ENCODE measurements around the gene USP54.

The USP54 gene

DNA sequence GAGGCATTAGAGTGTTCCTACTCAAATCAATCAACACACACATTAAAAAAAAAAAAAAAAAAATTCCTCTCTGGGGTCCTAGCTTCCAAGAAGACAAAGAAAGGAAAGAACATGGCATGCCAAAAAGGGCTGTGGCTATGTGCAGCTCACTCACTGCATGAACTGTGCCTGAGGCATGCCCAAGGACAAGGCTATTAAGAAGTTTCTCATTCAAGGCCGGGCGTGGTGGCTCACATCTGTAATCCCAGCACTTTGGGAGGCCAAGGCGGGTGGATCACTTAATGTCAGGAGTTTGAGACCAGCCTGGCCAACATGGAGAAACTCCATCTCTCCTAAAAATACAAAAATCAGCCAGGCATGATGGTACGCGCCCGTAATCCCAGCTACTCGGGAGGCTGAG, 53.4 kb downstream of the USP54 start:
- FAIRE-seq = no peak
- no peak for DNase-seq (ENCODE audit: insufficient read length, low spot score)

DNA sequence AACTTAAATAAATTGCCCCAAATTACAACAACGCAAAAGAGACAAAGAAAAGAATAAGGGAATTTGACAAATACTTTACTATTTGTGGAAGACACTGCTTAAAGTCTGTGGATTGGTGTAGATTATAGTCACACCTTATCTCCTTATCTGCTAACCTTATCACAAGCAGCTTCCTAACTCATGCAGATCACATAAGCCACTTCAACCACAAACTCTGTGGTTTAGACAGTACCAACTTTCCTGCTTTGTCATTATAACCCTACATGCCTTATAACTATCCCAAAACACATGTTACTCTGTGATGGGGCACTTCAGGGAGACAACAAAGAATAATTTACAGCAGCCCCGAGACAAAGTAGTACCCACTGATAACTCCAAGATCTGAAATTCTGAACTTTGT, 53.9 kb downstream of the USP54 start:
- FAIRE-seq (no peak), DNase-seq (ENCODE audit: insufficient read length, low spot score) (no peak)

DNA sequence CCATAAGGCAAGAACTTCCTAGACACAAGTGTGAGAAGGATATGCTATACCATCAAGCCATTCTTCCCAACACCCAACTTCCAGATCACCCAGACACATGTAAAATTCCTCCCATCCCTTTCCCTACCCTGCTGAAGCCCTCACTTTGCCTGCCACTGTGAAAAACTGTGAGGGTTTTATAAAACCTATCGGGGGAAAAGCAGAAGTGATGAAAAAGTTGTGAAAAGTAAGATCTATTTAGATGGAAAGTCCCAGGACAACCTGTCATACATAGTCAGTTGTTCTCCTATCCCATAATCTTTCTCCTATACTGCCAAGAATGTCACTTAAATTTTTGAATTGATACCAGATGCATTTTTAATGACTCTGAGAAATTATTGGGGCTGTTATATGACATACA, 56.3 kb downstream of the USP54 start:
- FAIRE-seq (no peak), DNase-seq (ENCODE audit: insufficient read length, low spot score) (no peak)

DNA sequence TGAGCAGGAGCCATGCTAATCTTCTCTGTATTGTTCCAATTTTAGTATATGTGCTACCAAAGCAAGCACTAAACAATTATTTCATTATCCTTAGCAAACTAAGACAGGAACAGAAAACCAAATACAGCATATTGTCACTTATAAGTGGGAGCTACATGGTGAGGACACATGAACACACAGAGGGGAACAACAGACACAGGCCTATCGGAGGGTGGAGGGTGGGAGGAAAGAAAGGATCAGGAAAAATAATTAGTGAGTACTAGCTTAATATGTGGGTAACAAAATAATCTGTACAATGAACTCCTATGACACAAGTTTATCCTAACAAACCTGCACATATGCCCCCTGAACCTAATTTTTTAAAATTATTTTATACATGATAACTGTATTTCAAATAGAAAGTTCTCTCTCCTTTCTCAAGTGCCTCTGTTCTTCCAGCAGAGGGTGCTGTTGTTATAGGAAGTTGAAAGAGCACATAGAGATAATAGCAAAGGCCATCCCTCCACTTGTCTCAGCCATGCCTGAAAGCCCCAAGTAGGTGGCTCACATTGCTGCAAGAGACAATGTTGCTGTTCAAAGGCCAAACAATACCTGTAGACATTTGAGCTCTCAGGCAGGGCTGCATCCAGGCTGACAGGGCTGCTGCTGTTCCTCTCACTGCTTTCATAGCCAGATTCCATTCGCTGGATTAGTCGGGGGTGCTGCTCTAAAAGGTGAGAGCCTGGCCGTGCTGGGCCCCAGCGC, 61.9 kb downstream of the USP54 start:
- no peak for FAIRE-seq
- DNase-seq (ENCODE audit: insufficient read length, low spot score) = peak; percentile 82

DNA sequence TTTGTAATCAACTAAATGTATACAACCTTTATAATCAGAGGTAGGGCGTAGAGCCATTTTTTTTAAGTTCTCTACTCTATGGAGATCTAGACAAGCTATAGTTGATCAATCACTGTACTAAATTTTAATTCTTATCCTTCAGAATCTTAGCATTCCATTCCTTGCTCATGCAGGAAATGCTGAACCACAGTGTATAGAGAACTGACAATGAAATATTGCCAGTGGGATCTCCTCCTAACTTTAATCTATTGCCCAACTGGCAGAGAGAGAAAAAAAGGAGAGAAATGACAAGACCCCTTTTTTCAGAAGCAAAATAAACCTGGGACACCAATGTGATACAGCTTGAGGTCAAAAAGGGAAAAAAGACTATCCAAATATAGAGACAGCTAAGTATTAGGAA, 68.9 kb downstream of the USP54 start:
- no peak for FAIRE-seq
- DNase-seq (ENCODE audit: insufficient read length, low spot score) = no peak

DNA sequence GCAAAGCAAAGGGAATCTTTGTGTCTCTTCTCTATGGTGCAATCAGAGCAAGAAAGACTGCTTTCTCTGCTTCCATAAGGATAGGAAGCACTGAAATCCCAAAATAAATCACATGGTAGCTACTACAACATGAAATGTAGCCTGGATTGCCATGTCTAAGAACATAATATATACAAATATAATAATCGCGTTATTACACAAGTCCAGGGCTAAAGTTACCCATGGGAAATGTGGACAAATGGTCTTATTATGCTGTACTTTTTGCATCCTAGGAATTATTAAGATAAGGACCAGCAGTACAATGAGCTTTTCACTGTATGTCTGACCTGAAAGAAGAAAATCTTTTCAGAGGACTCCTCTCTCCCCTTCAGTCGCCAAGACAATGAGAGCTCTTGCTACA, 71.8 kb downstream of the USP54 start:
- FAIRE-seq (no peak), DNase-seq (ENCODE audit: insufficient read length, low spot score) (no peak)

DNA sequence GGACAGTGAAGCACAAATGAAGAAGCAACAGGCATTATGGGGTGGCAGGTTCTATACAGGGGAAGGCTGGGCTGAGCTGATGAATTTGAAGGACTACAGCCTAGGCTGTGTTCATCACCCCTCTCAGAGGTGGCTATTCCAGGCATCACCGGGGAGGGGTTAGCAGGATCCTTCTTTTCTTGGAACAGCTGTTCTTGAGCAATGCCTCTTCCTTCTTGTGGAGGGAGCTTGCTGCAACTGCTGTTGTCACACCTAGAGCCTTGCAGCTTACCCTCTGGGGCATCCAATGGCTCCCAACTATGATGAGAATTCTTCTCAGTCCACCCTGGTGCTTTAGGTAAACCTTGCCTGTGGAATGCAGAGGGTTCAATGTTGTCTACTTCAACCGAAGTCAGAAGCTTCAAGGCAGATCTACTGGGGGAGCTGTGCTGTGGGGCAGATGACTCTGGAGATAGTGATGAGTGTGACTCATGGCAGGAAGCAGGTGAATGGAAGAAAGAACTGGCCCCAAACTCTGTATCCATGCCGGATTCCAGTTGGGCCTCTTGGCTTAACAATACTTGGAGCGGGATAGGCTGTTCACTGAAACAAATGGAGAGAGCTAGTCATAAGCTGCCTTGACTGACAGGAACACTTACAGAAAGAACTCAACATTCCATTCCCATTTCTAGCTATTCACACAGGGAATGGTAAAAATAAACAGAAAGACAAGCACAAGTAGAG, 73.8 kb downstream of the USP54 start:
- no peak for FAIRE-seq
- DNase-seq (ENCODE audit: insufficient read length, low spot score) = no peak

DNA sequence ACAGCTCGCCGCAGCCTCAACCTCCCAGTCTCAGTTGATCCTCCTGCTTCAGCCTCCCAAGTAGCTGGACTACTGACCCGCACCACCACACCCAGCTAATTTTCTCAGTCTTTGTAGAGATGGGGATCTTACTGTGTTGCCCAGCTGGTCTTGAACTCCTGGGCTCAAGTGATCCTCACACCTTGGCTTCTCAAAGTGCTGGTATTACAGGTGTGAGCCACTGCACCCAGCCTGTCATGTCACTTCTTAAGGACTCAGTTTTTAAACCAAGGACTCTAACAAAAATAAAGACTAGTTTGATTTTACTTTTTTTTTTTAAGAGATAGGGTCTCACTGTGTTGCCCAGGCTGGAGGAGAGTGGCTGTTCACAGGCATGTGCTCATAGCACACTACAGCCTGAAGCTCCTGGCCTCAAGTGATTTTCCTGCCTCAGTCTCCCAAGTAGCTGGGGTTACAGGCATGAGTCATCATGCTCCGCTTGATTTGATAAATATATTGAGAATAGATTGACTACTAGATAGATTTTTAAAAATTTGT, 78.9 kb downstream of the USP54 start:
- DNase-seq (ENCODE audit: insufficient read length, low spot score) (no peak), FAIRE-seq (no peak)

DNA sequence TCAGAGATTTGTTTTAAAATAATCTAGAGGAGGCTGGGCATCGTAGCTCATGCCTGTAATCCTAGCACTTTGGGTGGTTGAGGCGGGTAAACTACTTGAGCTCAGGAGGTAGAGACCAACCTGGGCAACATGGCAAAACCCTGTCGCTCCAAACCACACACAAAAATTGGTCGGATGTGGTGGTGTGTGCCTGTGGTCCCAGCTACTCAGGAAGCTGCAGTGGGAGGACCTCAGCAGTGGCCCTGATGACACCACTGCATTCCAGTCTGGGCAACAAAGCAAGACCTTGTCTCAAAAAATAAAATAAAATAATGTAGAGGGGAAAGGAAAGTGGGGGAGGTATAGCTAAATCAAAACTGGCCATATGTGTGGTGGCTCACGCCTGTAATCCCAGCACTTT, 81.4 kb downstream of the USP54 start:
- no peak for FAIRE-seq

DNA sequence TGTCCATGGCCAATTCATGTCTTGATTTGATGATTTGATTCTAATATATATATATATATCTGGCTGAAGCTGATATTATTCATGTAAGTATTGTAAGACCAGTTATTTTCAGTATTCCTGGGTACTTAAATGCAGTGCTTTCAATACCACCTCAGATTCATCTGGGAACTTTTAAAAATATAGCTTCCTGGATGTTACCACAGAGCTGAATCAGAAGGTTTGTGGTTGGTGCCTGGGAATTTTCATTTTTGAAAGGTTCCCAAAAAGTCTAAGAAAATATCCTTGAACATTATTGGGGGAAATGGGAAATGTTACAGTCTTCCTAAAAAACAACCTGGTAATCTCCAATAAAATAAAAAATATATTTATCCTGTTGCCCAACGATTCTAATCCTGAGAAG, 84.7 kb downstream of the USP54 start:
- FAIRE-seq (no peak), DNase-seq (ENCODE audit: insufficient read length, low spot score) (no peak)

More for the DNA sequence above, 81.4 kb downstream of the USP54 start:
- DNase-seq (ENCODE audit: insufficient read length, low spot score) = no peak

DNA sequence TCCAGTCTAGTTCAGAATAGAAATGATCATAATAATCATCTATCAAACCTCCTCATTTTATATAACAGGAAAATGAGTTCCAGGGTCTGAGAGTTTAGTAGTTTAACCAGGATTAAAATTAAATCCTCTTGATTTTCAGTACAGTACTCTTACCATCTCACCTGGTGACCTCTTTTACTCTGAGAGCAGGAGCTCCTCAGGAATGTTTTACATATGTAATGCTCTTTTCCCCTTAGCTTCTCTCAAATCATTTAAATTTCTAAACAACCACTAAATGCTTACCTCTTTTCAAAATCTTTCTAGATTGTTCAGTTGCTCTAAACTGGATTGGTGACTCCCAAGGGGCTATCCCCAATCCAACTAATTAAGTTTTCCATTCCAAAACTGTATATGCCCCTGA, 85.1 kb downstream of the USP54 start:
- DNase-seq (ENCODE audit: insufficient read length, low spot score) (no peak), FAIRE-seq (no peak)

DNA sequence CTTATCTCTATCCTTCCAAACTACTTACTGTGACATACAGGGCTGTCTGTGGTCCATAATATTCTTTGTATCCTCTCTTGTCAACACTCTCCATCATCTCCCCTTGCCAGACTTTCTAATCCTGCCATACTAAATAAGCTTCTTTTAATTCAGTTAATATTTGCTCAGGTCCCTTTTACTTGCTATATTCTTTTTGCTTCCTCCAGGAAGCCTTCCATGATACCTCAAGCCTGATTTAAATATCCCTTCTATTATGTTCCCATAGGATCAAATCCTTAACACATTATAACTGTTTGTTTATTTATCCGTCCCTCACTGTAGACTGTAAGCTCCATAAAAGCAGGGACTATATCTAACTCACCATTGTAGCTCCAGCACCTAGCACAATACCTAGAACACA, 88.1 kb downstream of the USP54 start:
- no peak for FAIRE-seq
- no peak for DNase-seq (ENCODE audit: insufficient read length, low spot score)

DNA sequence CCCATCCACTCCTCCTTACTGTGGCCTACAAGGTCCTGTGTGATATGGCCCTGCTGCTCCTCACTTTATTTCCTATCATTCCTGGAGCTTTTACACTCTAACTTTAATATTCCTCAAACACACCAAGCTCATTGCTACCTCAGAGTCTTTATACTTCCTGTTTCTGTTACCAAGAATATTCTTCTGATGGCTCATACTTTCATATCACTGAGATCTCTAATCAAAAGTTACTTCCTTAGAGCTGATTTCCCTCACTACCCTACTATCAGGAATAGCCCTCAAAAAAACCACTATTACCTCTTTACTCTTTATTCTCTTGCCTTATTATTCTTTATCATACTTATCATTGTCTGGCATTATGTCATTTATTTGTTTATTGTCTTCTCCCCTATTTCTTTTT, 89.5 kb downstream of the USP54 start:
- DNase-seq (ENCODE audit: insufficient read length, low spot score) (no peak), FAIRE-seq (no peak)

DNA sequence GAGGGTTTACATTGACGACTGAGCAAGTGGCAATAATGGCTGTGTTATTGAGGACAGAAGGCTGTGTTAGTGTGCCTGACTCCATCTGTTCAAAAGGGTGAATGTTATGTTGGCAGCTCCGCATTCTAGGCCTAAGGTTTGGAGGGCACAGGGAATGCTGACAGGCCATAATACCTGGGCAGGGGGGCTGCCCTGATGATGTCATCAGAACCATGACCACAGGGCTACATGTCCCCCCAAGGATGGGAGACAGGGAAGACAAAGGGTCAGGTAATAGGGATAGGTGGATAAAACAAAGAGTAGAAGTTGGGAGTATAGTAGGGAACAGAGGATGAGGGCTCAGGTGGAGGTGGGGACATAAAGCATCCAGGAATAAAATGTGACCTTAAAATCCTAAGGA, 93.5 kb downstream of the USP54 start:
- DNase-seq (ENCODE audit: insufficient read length, low spot score) (no peak), FAIRE-seq (no peak)

DNA sequence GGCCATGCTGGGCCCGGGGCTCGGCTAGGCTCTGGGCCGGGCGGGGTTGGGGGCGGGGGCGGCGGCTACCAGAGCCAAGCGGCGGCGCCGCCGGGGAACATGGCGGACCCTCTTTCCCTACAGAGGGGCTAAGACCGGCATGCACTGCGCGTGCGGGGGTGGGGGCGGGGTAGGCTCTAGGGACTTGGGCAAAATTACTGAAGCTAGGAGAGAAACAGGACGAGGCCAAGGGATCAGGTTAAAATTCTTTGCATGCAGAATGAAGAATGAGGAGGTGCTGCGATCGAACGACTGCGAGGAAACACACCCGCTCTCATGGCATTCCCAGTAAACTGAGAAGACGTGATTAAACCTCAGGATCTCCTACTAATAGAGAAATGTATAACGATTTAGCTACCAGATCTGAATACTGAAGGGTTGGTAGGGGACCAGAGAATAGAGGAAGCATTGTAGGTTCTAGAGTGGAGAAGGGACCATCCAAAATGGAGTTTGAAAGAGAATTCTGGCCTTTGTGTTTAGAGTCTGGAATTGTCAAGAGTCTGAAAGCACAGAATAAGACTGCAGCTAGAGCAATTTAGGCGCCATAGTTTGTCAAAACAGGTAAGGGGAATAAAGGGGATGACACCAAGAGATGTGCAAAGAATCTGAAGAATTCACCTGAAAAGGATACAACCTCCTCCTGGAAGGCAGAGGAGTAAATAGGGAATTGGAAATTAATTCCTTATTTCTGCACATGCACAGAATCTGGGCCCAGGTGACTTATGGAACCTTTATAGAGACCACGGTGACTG, 95.1 kb downstream of the USP54 start, which contains the start of gene PPP3CB:
PPP3CB (minus strand) TSS at position 141 of the 791 bp plus-strand sequence; CDS start at position 6, 135 bp downstream.
- DNase-seq (ENCODE audit: insufficient read length, low spot score) (peak; percentile 90), FAIRE-seq (no peak)

DNA sequence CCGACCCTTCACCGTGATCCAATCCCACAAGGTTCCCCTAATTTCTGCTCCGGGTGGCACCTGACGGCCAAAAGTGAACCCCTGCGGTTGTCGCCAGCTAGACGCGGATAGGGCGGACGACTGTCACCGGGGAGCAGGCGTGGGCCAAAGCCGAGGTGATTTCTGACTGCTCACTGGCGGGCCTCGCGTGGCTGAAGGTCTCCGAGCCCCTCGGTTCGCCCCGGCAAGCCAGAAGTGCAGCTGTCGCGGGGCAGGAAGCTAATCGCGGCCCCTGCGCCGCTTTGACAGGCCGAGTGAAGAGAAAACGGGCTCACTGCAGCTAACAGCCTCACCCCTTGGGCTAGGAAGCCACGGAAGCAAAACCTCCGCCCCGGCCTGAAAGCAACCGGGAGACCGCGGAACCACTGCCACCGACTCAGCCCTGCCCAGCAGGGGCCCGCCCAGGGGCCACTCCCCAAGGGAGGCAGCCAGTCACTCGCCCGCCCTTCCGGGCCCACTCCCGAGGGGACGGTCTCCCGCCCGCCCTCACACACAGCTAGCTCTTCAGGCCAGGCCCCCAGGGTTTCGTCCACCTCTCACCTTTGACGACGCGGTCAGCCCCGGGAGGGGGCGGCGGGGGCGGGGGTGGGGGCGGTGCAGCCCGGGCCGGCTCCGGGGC, 95.8 kb downstream of the USP54 start:
- DNase-seq (ENCODE audit: insufficient read length, low spot score) = peak; percentile 89
- peak; percentile 20 for FAIRE-seq

DNA sequence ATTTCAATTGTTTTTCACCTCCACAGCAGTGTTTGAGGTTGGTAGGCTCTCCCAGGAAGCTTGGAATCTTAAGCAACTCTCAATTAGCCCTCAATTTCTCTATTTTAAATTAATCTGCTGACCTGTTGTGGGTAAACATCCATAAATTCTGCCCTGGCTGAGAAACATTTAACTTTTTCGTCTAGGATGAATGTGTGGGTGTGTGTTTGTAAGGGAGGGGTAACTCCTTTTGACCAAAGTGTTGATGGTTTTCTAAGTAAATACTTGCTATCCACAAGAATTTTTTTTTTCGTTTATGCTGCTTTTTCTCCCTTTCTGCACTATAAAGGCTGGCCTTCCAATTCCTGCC, 96.3 kb downstream of the USP54 start:
- FAIRE-seq = no peak
- DNase-seq (ENCODE audit: insufficient read length, low spot score) = no peak

DNA sequence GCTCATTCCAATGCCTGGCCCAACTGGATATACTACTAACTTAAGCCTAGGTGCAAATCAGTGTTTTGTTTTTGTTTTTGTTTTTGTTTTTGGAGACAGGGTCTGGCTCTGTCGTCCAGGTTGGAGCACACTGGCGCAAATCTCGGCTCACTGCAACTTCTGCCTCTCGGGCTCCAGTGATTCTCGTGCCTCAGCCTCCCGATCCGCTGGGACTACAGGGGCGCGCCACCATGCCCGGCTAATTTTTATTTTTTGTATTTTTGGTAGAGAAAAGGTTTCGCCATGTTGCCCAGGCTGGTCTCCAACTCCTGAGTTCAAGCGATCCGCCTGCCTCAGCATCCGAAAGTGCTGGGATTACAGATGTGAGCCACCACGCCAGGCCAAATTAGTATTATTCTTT, 96.9 kb downstream of the USP54 start:
- DNase-seq (ENCODE audit: insufficient read length, low spot score) (no peak), FAIRE-seq (no peak)

DNA sequence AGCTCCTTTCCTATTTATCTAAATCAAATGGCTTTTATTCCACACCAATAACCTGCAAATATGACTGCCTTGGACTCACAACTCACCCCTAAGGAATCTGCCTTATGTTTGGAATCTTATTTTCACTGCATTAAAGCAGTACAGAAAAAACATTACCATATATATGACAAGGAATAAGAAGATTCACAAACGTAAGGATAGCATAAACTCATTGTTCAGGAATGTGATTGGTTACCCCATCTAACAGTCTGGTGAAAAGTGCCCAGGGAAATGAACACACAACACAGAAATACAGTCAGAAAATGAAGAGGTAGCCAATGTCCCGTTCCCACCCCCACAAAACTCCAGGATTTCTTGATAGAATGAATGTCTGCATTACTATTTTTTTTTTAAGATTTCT, 97.4 kb downstream of the USP54 start:
- FAIRE-seq = no peak
- peak; percentile 41 for DNase-seq (ENCODE audit: insufficient read length, low spot score)

DNA sequence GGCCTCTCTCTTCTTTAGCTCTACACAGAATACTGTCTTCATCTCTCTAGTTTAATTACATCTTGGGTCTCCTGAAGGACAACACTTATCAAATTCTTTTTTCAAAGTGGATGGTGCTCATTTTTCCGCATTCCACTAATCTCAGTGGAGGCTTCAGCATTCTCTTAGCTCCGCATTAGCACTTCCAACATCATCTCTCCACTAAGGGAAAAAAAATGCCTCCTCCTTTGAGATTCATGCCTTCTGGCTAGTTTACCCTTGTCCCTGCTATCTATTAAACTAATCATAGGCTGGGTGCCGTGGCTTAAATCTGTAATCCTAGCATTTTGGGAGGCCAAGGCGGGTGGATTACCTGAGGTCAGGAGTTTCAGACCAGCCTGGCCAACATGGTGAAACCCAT, 104.5 kb downstream of the USP54 start:
- DNase-seq (ENCODE audit: insufficient read length, low spot score) (no peak), FAIRE-seq (no peak)

DNA sequence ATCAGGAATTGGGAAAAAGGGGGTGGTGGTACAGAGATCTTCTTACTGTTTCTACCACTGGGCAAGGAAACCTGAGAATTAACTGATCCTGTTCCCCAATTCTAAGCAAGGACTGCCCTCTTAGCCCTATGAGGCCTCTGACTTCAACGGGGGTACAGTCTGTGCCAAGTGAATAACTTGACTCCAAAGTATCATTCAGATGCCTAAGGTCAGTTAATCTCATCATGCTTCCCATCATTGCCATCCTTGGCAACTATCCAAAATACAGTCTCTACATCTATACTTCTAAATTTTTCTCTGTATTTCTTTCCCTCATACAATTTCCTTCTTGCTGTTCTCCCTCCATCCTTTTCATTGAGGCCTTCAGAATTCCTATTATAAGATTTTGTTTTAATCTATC, 105.8 kb downstream of the USP54 start:
- DNase-seq (ENCODE audit: insufficient read length, low spot score) (no peak), FAIRE-seq (no peak)

All from HTR-8/SVneo (cell line).